KOPT-K1 (cell line): Measurements from ENCODE around the gene BCAM.
"Not testable (repeated sequence)": the region's sequence is repeated elsewhere in the genome, so short reads cannot be mapped to it uniquely, and the experiment has no call there.

Experiments used
- H3K27ac ChIP-seq: fragments of 200-600 bp; sonication (generic); 2 replicates; pipeline ENCODE4 v1.5.1; 2016; ENCODE audit warnings: antibody characterized with exemption, mild to moderate bottlenecking, low read depth, low read length; ENCODE audit not compliant: poor library complexity, severe bottlenecking
- H3K36me3 ChIP-seq: fragments of 200-600 bp; sonication (generic); 2 replicates; pipeline ENCODE4 v1.5.1; 2017; ENCODE audit warnings: antibody characterized with exemption, mild to moderate bottlenecking, low read length, moderate library complexity; ENCODE audit not compliant: insufficient read depth
- H3K9me3 ChIP-seq: fragments of 200-600 bp; sonication (generic); 2 replicates; pipeline ENCODE4 v1.5.1; 2017; ENCODE audit warnings: antibody characterized with exemption, low read length, mild to moderate bottlenecking; ENCODE audit not compliant: insufficient read depth, poor library complexity, severe bottlenecking

Gene BCAM

GRCh38 chr19:44820648-44821609 is 12.0 kb downstream of the BCAM start:
- Histone ChIP-seq H3K36me3 (no peaks in the 10 kb centered on the region), H3K27ac (no peak overlapping the region), H3K9me3 (no peaks in the 10 kb centered on the region)

- Histone ChIP-seq H3K27ac (no peak overlapping the region), H3K9me3 (no peaks in the 10 kb centered on the region), H3K36me3 (no peaks in the 10 kb centered on the region)
These were observed 13.3 kb downstream of the BCAM start for GRCh38 chr19:44822177-44822576.

- Histone ChIP-seq H3K9me3 (no peaks in the 10 kb centered on the region), H3K36me3 (no peaks in the 10 kb centered on the region), H3K27ac (no peak overlapping the region)
These were observed 13.9 kb downstream of the BCAM start for GRCh38 chr19:44822670-44823372.

GRCh38 chr19:44823373-44823698 is 14.4 kb downstream of the BCAM start:
- H3K27ac ChIP-seq: no peak overlapping the region
- no peaks in the 10 kb centered on the region for H3K36me3 ChIP-seq
- H3K9me3 ChIP-seq: no peaks in the 10 kb centered on the region

GRCh38 chr19:44824761-44825160 is 15.9 kb downstream of the BCAM start:
- no peaks in the 10 kb centered on the region for H3K36me3 ChIP-seq
- no peak overlapping the region for H3K27ac ChIP-seq
- no peaks in the 10 kb centered on the region for H3K9me3 ChIP-seq

- not testable (repeated sequence) for H3K9me3 ChIP-seq, H3K27ac ChIP-seq, H3K36me3 ChIP-seq
These were observed 24.0 kb downstream of the BCAM start for GRCh38 chr19:44832875-44833274.

- H3K27ac ChIP-seq, H3K36me3 ChIP-seq, H3K9me3 ChIP-seq: not testable (repeated sequence)
These were observed 25.5 kb downstream of the BCAM start for GRCh38 chr19:44834399-44834798.

GRCh38 chr19:44839276-44839675 is 30.4 kb downstream of the BCAM start:
- no peak overlapping the region for H3K27ac ChIP-seq
- H3K9me3 ChIP-seq: no peaks in the 10 kb centered on the region
- H3K36me3 ChIP-seq: no peaks in the 10 kb centered on the region

- H3K9me3 ChIP-seq: no peaks in the 10 kb centered on the region
- H3K36me3 ChIP-seq: no peaks in the 10 kb centered on the region
- no peak overlapping the region for H3K27ac ChIP-seq
These were observed 31.9 kb downstream of the BCAM start for GRCh38 chr19:44840811-44841210.

- Histone ChIP-seq H3K9me3 (no peaks in the 10 kb centered on the region), H3K27ac (no peak overlapping the region), H3K36me3 (no peaks in the 10 kb centered on the region)
These were observed 32.3 kb downstream of the BCAM start for GRCh38 chr19:44841231-44841630.

GRCh38 chr19:44845286-44845611 is 36.3 kb downstream of the BCAM start:
- no peaks in the 10 kb centered on the region for H3K9me3 ChIP-seq
- H3K27ac ChIP-seq: no peak overlapping the region
- H3K36me3 ChIP-seq: no peaks in the 10 kb centered on the region

- Histone ChIP-seq H3K27ac (no peak within 1 kb of the TSS), H3K36me3 (no peaks in the 10 kb centered on the region), H3K9me3 (no peaks in the 10 kb centered on the region)
These were observed 36.9 kb downstream of the BCAM start, which contains the start of gene NECTIN2 for GRCh38 chr19:44845612-44846454. NECTIN2 (plus strand) TSS chr19:44846297; CDS start chr19:44846526, 229 bp downstream.

- no peaks in the 10 kb centered on the region for H3K36me3 ChIP-seq
- H3K27ac ChIP-seq: no peak overlapping the region
- no peaks in the 10 kb centered on the region for H3K9me3 ChIP-seq
These were observed 37.7 kb downstream of the BCAM start for GRCh38 chr19:44846455-44847143.

GRCh38 chr19:44847144-44848035 is 38.5 kb downstream of the BCAM start:
- Histone ChIP-seq H3K9me3 (no peaks in the 10 kb centered on the region), H3K36me3 (no peaks in the 10 kb centered on the region), H3K27ac (no peak overlapping the region)
